ENCODE measurements around the gene THTPA.
A peak's percentile ranks its signal among the peaks of the same experiment; 100 is the strongest.

The THTPA gene

DNA sequence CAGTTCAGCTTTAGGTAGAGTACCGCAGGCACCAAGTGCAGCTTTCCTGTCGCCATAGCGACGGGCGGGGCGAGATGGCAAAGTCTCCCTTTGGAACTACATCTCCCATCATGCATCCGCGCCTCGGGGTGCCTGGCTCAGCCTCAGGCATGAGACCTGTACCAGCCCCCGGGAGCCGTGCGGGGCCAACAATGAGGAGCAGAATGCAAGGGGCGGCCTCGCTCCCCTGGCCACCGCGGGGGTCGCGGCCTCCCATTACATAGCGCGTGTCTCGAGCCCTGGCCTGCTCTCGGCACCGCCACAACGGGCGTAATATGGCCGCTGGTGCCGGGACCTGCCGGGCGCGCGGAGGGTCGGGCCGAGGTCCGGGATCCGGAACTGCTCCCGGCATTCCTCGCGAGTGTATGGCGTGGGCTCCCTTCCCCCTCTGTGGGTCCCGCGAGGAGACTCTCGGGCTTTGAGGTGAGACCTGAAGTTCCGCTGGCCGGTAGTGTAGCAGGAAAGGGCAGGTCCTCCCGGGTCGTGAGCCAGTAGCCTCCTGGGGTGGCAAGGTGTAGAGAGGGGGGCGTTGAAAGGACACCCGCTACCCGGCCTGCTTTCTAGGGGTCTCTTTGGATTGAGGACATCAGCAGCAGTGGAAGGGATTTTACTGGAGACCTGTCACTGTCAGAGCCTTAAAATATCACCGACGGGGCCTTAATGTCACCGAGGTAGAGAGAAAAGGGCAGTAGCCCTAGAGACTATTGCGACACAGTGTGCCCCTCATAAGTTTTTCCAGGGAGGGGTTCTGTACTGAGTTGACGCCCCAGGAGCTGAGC lies at the start of gene THTPA:
Gene THTPA, plus strand, starts transcription at position 390 of the 818 bp plus-strand sequence. CDS start 487 bp downstream, outside the sequence.
- peak; percentile 91 for DNase-seq

DNA sequence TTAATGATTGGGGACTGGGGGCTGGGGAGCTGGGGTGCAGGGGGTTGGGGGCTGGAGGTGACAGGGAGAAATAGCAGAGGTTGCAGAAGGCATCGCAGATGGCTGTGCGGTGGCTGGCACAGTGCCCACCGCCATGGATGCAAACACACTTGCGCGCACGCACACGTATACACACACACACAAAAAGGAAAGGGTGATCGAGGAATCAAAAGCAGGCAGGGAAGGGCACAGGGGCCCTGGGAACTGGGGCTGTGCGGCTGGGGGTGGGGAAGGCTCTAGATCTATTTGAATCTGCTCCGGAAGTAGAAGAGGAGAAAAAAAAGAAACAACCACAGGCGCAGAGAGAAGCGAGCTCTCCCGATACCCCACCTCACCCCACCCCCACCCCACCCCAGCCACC lies 43.9 kb upstream of the THTPA start:
- DNase-seq = peak; percentile 57

DNA sequence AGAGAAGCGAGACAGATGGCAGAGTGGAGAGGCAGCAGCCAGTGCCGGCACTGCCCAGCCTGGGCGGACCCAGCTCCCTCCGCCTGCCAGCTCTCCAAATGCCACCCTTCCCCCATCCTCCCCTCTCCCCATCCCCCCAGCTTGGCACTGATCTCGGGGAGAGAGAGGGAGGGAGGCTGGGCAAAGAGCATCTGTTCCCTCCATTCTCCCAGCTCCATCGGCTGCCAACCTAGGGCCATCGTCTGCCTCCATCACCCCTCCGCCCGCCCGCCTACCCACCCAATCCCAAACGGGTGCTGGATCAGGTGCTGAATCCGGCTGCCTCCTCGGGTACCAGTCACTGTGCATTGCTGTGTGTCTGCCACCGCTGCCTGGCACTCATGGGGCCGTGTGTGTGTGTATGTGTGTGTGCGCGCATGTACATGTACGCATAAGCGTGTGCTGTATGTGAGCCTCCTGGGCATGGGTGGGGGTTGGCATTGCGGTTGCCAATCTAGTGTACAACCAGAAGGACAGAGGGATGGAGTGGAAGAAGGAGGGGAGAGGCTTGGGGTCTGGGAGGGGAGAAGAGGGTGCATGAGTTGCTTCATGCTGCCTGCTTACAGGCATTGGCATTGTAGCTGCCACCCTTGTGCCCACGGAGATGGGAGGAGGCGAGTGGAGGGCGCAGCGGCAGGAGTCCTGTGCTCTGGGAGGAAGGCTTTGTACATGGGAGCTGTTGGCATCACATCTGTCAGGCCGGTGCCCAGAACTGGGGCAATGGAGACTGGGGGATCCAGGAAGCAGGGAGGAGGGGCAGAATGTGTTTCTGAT lies 42.9 kb upstream of the THTPA start:
- DNase-seq = no peak

- no peak for DNase-seq
Observed at GRCh38 chr14:23513818-23514643, 42.0 kb upstream of the THTPA start.

GRCh38 chr14:23514644-23514957 lies 41.5 kb upstream of the THTPA start:
- DNase-seq = no peak

- no peak for DNase-seq
Observed at GRCh38 chr14:23517650-23518326, 38.3 kb upstream of the THTPA start.

DNA sequence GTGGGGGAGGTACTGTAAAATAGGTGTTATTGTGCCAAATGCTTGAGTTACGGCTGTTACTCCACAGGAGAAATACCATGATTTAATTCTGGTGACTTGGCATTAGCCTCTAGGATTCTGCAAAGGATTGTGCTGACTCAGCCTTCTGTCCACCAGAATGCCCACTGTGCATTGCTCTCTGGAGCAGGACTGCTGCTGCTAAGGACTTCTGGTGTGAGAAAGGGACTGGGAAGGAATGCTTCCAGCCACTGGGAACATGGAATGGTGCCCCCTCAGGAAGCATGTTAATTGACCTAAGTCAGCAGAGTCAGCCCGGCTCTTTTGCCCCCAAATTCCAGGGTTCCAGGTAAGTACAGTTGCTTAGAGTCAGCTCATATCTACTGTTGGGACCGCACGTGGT lies 37.4 kb upstream of the THTPA start:
- no peak for DNase-seq

- DNase-seq = no peak
Observed at GRCh38 chr14:23520899-23521533, 35.1 kb upstream of the THTPA start.

- no peak for DNase-seq
Observed at GRCh38 chr14:23521785-23522640, 34.1 kb upstream of the THTPA start.

DNA sequence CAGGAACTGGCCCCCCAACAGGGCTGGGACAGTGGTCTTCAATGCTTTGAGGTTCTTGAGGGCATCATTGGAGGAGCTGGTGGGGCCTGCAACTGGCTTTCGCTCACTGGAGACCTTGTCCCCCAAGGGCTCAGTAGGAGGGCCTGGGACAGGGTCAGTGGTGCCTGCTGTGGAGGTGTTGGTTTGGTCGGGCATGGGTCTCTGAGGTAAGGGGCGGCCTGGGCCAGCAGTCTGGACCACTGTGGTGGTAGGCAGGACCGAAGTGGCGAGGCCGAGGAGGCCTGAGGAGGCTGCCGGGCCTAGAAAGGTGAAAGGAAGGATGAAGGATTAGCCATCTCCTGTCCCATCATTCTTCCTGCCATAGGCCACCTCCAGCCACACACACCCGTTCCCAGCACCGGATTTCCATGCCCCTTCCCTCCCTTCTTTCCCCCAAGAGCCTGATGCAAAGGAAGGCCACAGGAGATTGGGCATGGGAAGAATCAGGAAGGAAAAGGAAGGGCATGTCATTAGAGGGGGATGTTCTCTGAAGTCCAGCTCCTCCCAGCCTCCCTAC lies 33.4 kb upstream of the THTPA start:
- no peak for DNase-seq

- DNase-seq = no peak
Observed at GRCh38 chr14:23523229-23524016, 32.6 kb upstream of the THTPA start.

DNA sequence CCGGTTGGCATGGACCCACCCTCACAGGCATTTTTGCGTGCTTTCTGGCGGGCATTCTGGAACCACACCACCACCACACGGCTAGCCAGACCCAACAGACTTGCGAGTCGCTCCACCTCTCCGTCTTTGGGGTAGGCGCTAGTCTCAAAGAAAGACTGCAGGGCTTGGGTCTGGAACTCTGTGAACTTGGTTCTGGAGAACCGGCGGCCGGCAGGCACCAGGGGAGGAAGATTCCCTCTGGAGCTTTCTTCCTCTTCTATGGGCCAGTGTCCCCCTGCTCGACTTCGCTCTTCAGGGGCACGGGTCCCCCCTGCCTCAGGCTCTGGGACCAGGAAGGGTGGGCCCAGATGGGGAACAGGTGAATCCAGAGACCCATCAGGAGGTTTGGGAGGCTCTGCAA lies 31.1 kb upstream of the THTPA start:
- no peak for DNase-seq

- DNase-seq = no peak
Observed at GRCh38 chr14:23525611-23526010, 30.5 kb upstream of the THTPA start.

GRCh38 chr14:23528555-23528954 lies 27.5 kb upstream of the THTPA start:
- no peak for DNase-seq

GRCh38 chr14:23529016-23529415 lies 27.1 kb upstream of the THTPA start:
- DNase-seq = no peak

- no peak for DNase-seq
Observed at GRCh38 chr14:23530375-23531055, 25.6 kb upstream of the THTPA start.

DNA sequence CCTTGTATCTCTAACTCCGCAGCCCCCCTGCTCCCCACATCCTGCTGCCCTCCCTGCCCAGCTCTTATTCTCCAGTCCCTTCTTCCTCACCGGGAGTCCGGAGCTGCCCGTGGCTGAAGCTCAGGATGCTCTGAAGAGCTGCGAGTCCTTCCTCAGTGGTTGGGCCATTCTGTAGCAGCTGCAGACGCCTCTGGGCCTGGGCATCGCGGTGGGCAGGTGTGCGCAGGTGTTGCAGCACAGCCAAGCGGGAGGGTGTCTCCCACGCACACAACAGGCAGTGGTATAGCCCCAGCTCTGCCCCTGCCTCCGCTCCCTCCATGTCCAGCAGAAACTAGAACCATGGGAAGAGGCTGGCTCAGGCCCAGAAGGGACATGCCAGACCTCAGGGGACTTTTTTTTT lies 24.7 kb upstream of the THTPA start:
- DNase-seq = no peak

GRCh38 chr14:23532658-23533057 lies 23.4 kb upstream of the THTPA start:
- DNase-seq = no peak

- no peak for DNase-seq
Observed at GRCh38 chr14:23533652-23534435, 22.2 kb upstream of the THTPA start.

All from NCI-H146 (cell line).